ENCODE measurements around the gene EGR1. TPM values are rescaled to one million over a fixed set of nuclear protein-coding genes. Genes with fewer than 3 reads are reported as not detected.

The EGR1 gene
- polyA plus RNA-seq, 1 donor from 2014 or later, result 15.6 TPM

DNA sequence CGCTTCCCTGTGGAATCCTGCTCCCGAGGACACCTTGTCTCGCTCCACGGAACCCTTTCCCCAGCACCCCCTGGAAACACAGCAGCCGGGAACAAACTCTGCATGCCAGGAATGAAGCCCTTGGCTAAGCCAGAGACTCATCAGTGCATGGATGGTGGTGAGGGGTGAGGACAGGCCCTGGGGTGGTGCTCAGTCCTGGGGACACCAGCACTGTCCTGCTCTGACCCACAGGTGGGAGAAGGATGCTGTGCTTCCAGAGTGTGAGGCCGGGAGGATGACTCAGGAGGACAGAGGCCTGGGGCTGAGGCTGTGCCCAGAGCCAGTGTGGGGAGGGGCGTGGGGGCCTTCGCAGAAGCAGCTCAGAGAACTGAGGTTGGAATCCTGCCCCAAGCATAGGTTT, 11.2 kb upstream of the EGR1 start (continued):
- TF ChIP-seq EZH2 (IDR thresholded peaks at IDR 0.05; ENCODE audit: borderline replicate concordance, insufficient read depth, low read length, poor library complexity, severe bottlenecking), result no peak
- TF ChIP-seq MXI1 (conservative IDR thresholded peaks at IDR 0.05; ENCODE audit: poor library complexity, severe bottlenecking), result no peak

DNA sequence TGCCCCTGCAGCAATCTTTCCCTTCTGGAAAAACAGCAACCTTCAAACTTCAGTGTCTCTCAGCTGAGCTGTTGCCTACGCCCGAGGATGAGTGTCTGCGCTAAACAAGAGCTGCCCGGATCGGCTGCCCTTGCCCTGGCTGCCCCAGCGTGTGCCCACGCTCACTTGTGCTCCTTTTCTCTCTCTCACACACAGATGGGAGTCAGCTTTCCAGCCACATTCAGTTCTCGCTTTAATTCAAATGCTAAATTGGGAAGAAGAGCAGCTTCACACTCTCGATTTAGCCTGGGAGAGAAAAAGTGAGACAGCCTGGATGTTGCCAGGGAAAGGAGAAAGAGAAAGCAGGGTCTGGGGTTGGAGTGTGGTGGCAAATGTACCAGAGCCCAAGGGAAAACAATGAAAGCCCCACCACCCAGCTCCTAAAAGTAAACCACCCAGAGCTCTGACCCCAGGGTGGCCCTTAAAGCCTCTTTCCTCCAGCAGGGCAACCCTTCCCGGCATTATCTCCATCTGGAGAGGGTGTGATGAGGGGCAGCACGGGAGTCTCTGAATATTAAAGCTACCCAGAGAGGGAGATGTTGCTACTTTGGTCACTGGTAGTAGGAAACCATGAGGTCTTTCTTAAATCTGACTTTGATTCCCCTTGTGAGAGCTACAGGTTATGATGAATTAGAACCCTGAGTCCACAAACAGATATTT, 9.9 kb upstream of the EGR1 start:
- H3K79me2 ChIP-seq (replicated peaks; ENCODE audit: insufficient read depth, low read length), result no peaks in the 10 kb centered on the region
- H3K4me2 ChIP-seq (ENCODE audit: low read length), result no peak overlapping the region
- H3K9me2 ChIP-seq (ENCODE audit: insufficient read depth, low read length), result no peaks in the 10 kb centered on the region
- no peaks in the 10 kb centered on the region for H3F3A ChIP-seq (ENCODE audit: insufficient read depth, low read length, poor library complexity, severe bottlenecking)
- TF ChIP-seq EP300 (conservative IDR thresholded peaks at IDR 0.05; ENCODE audit: poor library complexity, severe bottlenecking) (no peak), MXI1 (conservative IDR thresholded peaks at IDR 0.05; ENCODE audit: poor library complexity, severe bottlenecking) (no peak), RAD21 (conservative IDR thresholded peaks at IDR 0.05) (no peak), SMC3 (conservative IDR thresholded peaks at IDR 0.05; ENCODE audit: poor library complexity) (no peak), TAF1 (IDR thresholded peaks at IDR 0.05; ENCODE audit: low read depth) (no peak)
- no peak overlapping the region for H3K4me3 ChIP-seq (ENCODE audit: low read length)
- no peaks in the 10 kb centered on the region for H4K20me1 ChIP-seq (ENCODE audit: insufficient read depth)
- H2AFZ ChIP-seq (ENCODE audit: low read depth, low read length), result no peak overlapping the region
- no peak overlapping the region for H3K9ac ChIP-seq (ENCODE audit: low read length)
- no peak overlapping the region for H3K27ac ChIP-seq (ENCODE audit: low read length)
- H3K9me3 ChIP-seq (ENCODE audit: low read length), result no peaks in the 10 kb centered on the region
- H3K36me3 ChIP-seq (ENCODE audit: insufficient read depth, low read length), result no peaks in the 10 kb centered on the region
- H3K27me3 ChIP-seq (ENCODE audit: insufficient read depth, low read depth, low read length), result no peaks in the 10 kb centered on the region

DNA sequence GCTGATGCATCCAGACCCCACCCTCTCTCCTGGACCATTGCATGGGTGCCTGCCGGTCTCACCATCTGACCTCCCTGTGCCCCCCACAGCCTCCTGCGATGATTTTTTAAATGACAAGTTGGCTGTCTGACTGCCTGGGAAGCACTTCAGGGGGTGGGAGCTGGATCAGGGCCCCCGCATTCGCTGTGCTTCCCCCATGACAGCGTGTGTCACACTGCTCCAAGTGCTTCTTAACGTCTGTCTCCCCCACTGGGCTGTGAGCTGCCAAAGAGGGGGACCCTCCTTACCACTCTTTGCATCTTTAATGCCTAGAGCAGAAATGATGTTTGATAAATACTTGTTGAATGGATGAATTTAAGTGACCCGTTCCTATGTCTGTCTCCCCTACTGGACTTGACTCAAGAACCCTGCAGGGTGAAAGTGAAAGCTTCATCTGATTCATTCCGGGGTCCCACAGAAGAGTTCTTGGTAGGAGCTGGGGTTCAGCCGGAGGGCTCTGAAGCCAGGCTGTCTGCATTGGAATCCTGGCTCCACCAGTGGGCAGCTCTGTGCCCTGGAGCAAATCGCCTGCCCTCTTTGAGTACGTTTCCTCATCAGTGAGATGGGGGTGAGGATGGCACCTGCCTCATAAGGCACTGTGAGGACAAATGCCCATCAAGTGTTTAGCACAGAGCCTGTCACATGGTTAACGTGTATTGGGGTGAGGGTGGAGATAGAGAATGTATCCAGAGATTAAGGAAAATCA, 7.6 kb upstream of the EGR1 start:
- H3K27ac ChIP-seq (ENCODE audit: low read length), result no peak overlapping the region
- H3K9ac ChIP-seq (ENCODE audit: low read length), result no peak overlapping the region
- TF ChIP-seq MXI1 (conservative IDR thresholded peaks at IDR 0.05; ENCODE audit: poor library complexity, severe bottlenecking), result no peak
- TF ChIP-seq, protein P1, sequence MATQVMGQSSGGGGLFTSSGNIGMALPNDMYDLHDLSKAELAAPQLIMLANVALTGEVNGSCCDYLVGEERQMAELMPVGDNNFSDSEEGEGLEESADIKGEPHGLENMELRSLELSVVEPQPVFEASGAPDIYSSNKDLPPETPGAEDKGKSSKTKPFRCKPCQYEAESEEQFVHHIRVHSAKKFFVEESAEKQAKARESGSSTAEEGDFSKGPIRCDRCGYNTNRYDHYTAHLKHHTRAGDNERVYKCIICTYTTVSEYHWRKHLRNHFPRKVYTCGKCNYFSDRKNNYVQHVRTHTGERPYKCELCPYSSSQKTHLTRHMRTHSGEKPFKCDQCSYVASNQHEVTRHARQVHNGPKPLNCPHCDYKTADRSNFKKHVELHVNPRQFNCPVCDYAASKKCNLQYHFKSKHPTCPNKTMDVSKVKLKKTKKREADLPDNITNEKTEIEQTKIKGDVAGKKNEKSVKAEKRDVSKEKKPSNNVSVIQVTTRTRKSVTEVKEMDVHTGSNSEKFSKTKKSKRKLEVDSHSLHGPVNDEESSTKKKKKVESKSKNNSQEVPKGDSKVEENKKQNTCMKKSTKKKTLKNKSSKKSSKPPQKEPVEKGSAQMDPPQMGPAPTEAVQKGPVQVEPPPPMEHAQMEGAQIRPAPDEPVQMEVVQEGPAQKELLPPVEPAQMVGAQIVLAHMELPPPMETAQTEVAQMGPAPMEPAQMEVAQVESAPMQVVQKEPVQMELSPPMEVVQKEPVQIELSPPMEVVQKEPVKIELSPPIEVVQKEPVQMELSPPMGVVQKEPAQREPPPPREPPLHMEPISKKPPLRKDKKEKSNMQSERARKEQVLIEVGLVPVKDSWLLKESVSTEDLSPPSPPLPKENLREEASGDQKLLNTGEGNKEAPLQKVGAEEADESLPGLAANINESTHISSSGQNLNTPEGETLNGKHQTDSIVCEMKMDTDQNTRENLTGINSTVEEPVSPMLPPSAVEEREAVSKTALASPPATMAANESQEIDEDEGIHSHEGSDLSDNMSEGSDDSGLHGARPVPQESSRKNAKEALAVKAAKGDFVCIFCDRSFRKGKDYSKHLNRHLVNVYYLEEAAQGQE (IDR thresholded peaks at IDR 0.05; ENCODE audit: borderline replicate concordance), result no peak
- TF ChIP-seq POLR2AphosphoS5 (IDR thresholded peaks at IDR 0.05), result no peak
- TF ChIP-seq EZH2 (IDR thresholded peaks at IDR 0.05; ENCODE audit: borderline replicate concordance, insufficient read depth, low read length, poor library complexity, severe bottlenecking), result no peak
- TF ChIP-seq RAD21 (conservative IDR thresholded peaks at IDR 0.05), result no peak
- no peak for TF ChIP-seq SMC3 (conservative IDR thresholded peaks at IDR 0.05; ENCODE audit: poor library complexity)
- TF ChIP-seq, protein P2, sequence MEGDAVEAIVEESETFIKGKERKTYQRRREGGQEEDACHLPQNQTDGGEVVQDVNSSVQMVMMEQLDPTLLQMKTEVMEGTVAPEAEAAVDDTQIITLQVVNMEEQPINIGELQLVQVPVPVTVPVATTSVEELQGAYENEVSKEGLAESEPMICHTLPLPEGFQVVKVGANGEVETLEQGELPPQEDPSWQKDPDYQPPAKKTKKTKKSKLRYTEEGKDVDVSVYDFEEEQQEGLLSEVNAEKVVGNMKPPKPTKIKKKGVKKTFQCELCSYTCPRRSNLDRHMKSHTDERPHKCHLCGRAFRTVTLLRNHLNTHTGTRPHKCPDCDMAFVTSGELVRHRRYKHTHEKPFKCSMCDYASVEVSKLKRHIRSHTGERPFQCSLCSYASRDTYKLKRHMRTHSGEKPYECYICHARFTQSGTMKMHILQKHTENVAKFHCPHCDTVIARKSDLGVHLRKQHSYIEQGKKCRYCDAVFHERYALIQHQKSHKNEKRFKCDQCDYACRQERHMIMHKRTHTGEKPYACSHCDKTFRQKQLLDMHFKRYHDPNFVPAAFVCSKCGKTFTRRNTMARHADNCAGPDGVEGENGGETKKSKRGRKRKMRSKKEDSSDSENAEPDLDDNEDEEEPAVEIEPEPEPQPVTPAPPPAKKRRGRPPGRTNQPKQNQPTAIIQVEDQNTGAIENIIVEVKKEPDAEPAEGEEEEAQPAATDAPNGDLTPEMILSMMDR (IDR thresholded peaks at IDR 0.05; ENCODE audit: poor library complexity, severe bottlenecking), result no peak
- no peak for TF ChIP-seq EP300 (conservative IDR thresholded peaks at IDR 0.05; ENCODE audit: poor library complexity, severe bottlenecking)
- TF ChIP-seq TAF1 (IDR thresholded peaks at IDR 0.05; ENCODE audit: low read depth), result no peak
- H3K4me3 ChIP-seq (ENCODE audit: low read length), result no peak overlapping the region
- no peaks in the 10 kb centered on the region for H3K9me3 ChIP-seq (ENCODE audit: low read length)
- no peaks in the 10 kb centered on the region for H3K9me2 ChIP-seq (ENCODE audit: insufficient read depth, low read length)
- no peak overlapping the region for H2AFZ ChIP-seq (ENCODE audit: low read depth, low read length)
- no peak overlapping the region for H3K4me2 ChIP-seq (ENCODE audit: low read length)
- no peaks in the 10 kb centered on the region for H3K79me2 ChIP-seq (replicated peaks; ENCODE audit: insufficient read depth, low read length)
- H4K20me1 ChIP-seq (ENCODE audit: insufficient read depth), result no peaks in the 10 kb centered on the region
- no peaks in the 10 kb centered on the region for H3F3A ChIP-seq (ENCODE audit: insufficient read depth, low read length, poor library complexity, severe bottlenecking)
- H3K36me3 ChIP-seq (ENCODE audit: insufficient read depth, low read length), result no peaks in the 10 kb centered on the region
- H3K27me3 ChIP-seq (ENCODE audit: insufficient read depth, low read depth, low read length), result no peaks in the 10 kb centered on the region

All from neural cell (in vitro differentiated cells).